Stimulated activated CD4-positive, alpha-beta T cell treated with anti-CD3 and anti-CD28 coated beads, Interleukin-1b, Interleukin-23, amount 100 ng/mL, for 1 hour (primary cell): ENCODE measurements around the gene DLG2.

ENCODE experiments used
- DNase-seq, 2 donors: peaks; one replicate each; pipeline ENCODE4 v3.0.0-alpha.2; 2020; ENCODE audit warnings: low read depth in 2 of 2

DLG2 gene

GRCh38 chr11:84021291-84021690 lies 1605.9 kb downstream of the DLG2 start:
- DNase-seq, result no peak

- no peak for DNase-seq
Observed at GRCh38 chr11:84019571-84020194, 1607.5 kb downstream of the DLG2 start.

- DNase-seq, result no peak
Observed at GRCh38 chr11:84014539-84014938, 1612.6 kb downstream of the DLG2 start.

GRCh38 chr11:84012171-84012826 lies 1614.8 kb downstream of the DLG2 start:
- DNase-seq, result no peak

- no peak for DNase-seq
Observed at GRCh38 chr11:84003181-84003580, 1624.0 kb downstream of the DLG2 start.

GRCh38 chr11:83998921-83999320 lies 1628.2 kb downstream of the DLG2 start:
- DNase-seq, result no peak

- DNase-seq, result no peak
Observed at GRCh38 chr11:83990160-83990733, 1636.9 kb downstream of the DLG2 start.

GRCh38 chr11:83982825-83983224 lies 1644.3 kb downstream of the DLG2 start:
- no peak for DNase-seq

GRCh38 chr11:83979593-83979992 lies 1647.6 kb downstream of the DLG2 start:
- DNase-seq, result no peak

- DNase-seq, result no peak
Observed at GRCh38 chr11:83978942-83979341, 1648.2 kb downstream of the DLG2 start.

GRCh38 chr11:83976086-83976485 lies 1651.1 kb downstream of the DLG2 start:
- DNase-seq, result no peak

- DNase-seq, result no peak
Observed at GRCh38 chr11:83972536-83972935, 1654.6 kb downstream of the DLG2 start.

GRCh38 chr11:83971063-83971462 lies 1656.1 kb downstream of the DLG2 start:
- DNase-seq, result no peak

- no peak for DNase-seq
Observed at GRCh38 chr11:83970061-83970671, 1657.0 kb downstream of the DLG2 start.

GRCh38 chr11:83957038-83957900 lies 1669.9 kb downstream of the DLG2 start:
- DNase-seq, result no peak

- no peak for DNase-seq
Observed at GRCh38 chr11:83956119-83956697, 1670.9 kb downstream of the DLG2 start.

- no peak for DNase-seq
Observed at GRCh38 chr11:83954780-83955179, 1672.4 kb downstream of the DLG2 start.

- DNase-seq, result no peak
Observed at GRCh38 chr11:83951521-83951920, 1675.6 kb downstream of the DLG2 start.

- DNase-seq, result no peak
Observed at GRCh38 chr11:83948200-83948599, 1678.9 kb downstream of the DLG2 start.

- DNase-seq, result no peak
Observed at GRCh38 chr11:83945976-83946375, 1681.2 kb downstream of the DLG2 start.

GRCh38 chr11:83941050-83941449 lies 1686.1 kb downstream of the DLG2 start:
- no peak for DNase-seq

- DNase-seq, result no peak
Observed at GRCh38 chr11:83938148-83938547, 1689.0 kb downstream of the DLG2 start.
